ENCODE results near the gene TWIST2.

- TF ChIP-seq ZNF274 (IDR thresholded peaks at IDR 0.05; ENCODE audit: low read depth, low read length) (no peak), YY1 (IDR thresholded peaks at IDR 0.05; ENCODE audit: insufficient read depth, insufficient read length) (no peak), SUZ12 (IDR thresholded peaks at IDR 0.05; ENCODE audit: extremely low read depth, insufficient read depth, insufficient read length) (no peak)
Measured at GRCh38 chr2:238915596-238915995, 67.7 kb downstream of the TWIST2 start.

Measured in NT2/D1 (cell line).